ENCODE data around the gene CLASP1. TPM values are rescaled to one million over a fixed set of nuclear protein-coding genes. Genes with fewer than 3 reads are reported as not detected.
"Not testable (repeated sequence)": the region's sequence is repeated elsewhere in the genome, so short reads cannot be mapped to it uniquely, and the experiment has no call there.

The CLASP1 gene
- 10 to 100 TPM; 62.3 to 76.1 TPM for total RNA-seq

GRCh38 chr2:121649149-121649595, at the start of gene CLASP1:
TSS of gene CLASP1 (minus strand) at chr2:121649462. CDS start at chr2:121605895, 43,567 bp downstream.
- no peaks in the 10 kb centered on the region for H3K27me3 Mint-ChIP-seq
- H3K4me3 Mint-ChIP-seq, result peak within 1 kb of the TSS; percentile 91
- peaks cover 36% of the 10 kb centered on the region for H3K36me3 Mint-ChIP-seq
- peaks cover 60% of the 10 kb centered on the region for H3K4me1 Mint-ChIP-seq
- H3K27ac Mint-ChIP-seq, result peak within 1 kb of the TSS; percentile 99
- CTCF ChIA-PET, result interaction anchor here (0.9 to 4.0 kb wide), 9 partner anchors 12 to 118 kb away, joined by 3 to 33 read pairs (median 4); partner anchors contain the start of genes NIFK and RNU4ATAC
- H3K9me3 Mint-ChIP-seq (ENCODE audit: low read depth), result no peaks in the 10 kb centered on the region
- ATAC-seq (peak; percentile 43), DNase-seq (no peak)

- CTCF ChIA-PET, result interaction anchor here (0.9 to 2.5 kb wide), 3 partner anchors 10 to 48 kb away, joined by 3 to 23 read pairs (median 8); partner anchors contain the start of gene CLASP1
- peak overlapping the region; percentile 99 for H3K27ac Mint-ChIP-seq
- H3K27me3 Mint-ChIP-seq, result no peaks in the 10 kb centered on the region
- DNase-seq (no peak), ATAC-seq (no peak)
- peaks cover 56% of the 10 kb centered on the region for H3K4me1 Mint-ChIP-seq
- peak overlapping the region; percentile 9 for H3K4me3 Mint-ChIP-seq
- H3K36me3 Mint-ChIP-seq, result peaks cover 3% of the 10 kb centered on the region
- no peaks in the 10 kb centered on the region for H3K9me3 Mint-ChIP-seq (ENCODE audit: low read depth)
These were observed 49.2 kb upstream of the CLASP1 start for GRCh38 chr2:121698318-121698930.

GRCh38 chr2:121697108-121697631, 47.9 kb upstream of the CLASP1 start:
- CTCF ChIA-PET, result no interaction called here
- Mint-ChIP-seq H3K9me3 (ENCODE audit: low read depth) (no peaks in the 10 kb centered on the region), H3K4me1 (peaks cover 51% of the 10 kb centered on the region), H3K36me3 (peaks cover 3% of the 10 kb centered on the region), H3K4me3 (no peak overlapping the region), H3K27ac (peak overlapping the region; percentile 49), H3K27me3 (no peaks in the 10 kb centered on the region)
- ATAC-seq (no peak), DNase-seq (no peak)

GRCh38 chr2:121696410-121696930, 47.2 kb upstream of the CLASP1 start:
- peaks cover 45% of the 10 kb centered on the region for H3K4me1 Mint-ChIP-seq
- peaks cover 3% of the 10 kb centered on the region for H3K36me3 Mint-ChIP-seq
- CTCF ChIA-PET, result no interaction called here
- ATAC-seq (no peak), DNase-seq (no peak)
- no peak overlapping the region for H3K27ac Mint-ChIP-seq
- H3K9me3 Mint-ChIP-seq (ENCODE audit: low read depth), result no peaks in the 10 kb centered on the region
- H3K27me3 Mint-ChIP-seq, result no peaks in the 10 kb centered on the region
- H3K4me3 Mint-ChIP-seq, result no peak overlapping the region

- Mint-ChIP-seq H3K36me3 (peaks cover 4% of the 10 kb centered on the region), H3K27me3 (no peaks in the 10 kb centered on the region), H3K4me3 (no peak overlapping the region), H3K4me1 (peaks cover 31% of the 10 kb centered on the region), H3K9me3 (ENCODE audit: low read depth) (no peaks in the 10 kb centered on the region), H3K27ac (no peak overlapping the region)
- no peak for ATAC-seq
- DNase-seq, result no peak
- CTCF ChIA-PET, result no interaction called here
These were observed 45.8 kb upstream of the CLASP1 start for GRCh38 chr2:121695171-121695451.

- Mint-ChIP-seq H3K4me3 (no peak overlapping the region), H3K27me3 (no peaks in the 10 kb centered on the region), H3K27ac (no peak overlapping the region), H3K9me3 (ENCODE audit: low read depth) (no peaks in the 10 kb centered on the region), H3K36me3 (peaks cover 4% of the 10 kb centered on the region), H3K4me1 (peaks cover 27% of the 10 kb centered on the region)
- CTCF ChIA-PET, result no interaction called here
- ATAC-seq (no peak), DNase-seq (no peak)
These were observed 45.3 kb upstream of the CLASP1 start for GRCh38 chr2:121694398-121695170.

GRCh38 chr2:121690572-121690971, 41.3 kb upstream of the CLASP1 start:
- not testable (repeated sequence) for H3K4me3 Mint-ChIP-seq; ATAC-seq; H3K9me3 Mint-ChIP-seq (ENCODE audit: low read depth); H3K27ac Mint-ChIP-seq; DNase-seq; H3K36me3 Mint-ChIP-seq; H3K27me3 Mint-ChIP-seq
- CTCF ChIA-PET, result interaction anchor here (1.6 kb wide), 1 partner anchor 9 kb away, joined by 7 read pairs; no protein-coding TSS in a partner anchor
- peaks cover 22% of the 10 kb centered on the region for H3K4me1 Mint-ChIP-seq

GRCh38 chr2:121690095-121690494, 40.8 kb upstream of the CLASP1 start:
- Mint-ChIP-seq H3K4me3 (no peak overlapping the region), H3K36me3 (peaks cover 5% of the 10 kb centered on the region), H3K4me1 (peaks cover 20% of the 10 kb centered on the region), H3K27ac (no peak overlapping the region), H3K9me3 (ENCODE audit: low read depth) (no peaks in the 10 kb centered on the region), H3K27me3 (no peaks in the 10 kb centered on the region)
- CTCF ChIA-PET, result interaction anchor here (1.6 kb wide), 1 partner anchor 10 kb away, joined by 7 read pairs; no protein-coding TSS in a partner anchor
- no peak for DNase-seq
- no peak for ATAC-seq

DNA sequence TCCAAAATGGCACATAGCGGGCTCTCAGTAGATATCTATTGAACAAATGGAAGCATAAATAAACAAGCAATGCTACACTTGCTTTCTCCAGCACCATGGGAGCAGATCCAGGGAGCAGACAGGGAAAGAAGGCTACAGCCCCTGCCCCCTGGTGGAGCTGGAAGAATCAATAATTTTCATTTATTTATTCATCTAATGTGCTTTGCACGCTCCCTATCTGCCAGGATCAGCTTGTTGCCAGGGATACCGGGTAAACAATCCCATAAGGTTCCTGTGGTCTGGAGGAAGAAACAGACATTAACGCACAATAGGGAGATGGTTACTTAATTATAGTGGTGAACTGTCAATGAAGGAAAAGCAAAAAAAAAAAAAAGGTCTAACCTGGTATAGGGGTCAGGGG, 40.1 kb upstream of the CLASP1 start:
- ATAC-seq, result no peak
- peaks cover 7% of the 10 kb centered on the region for H3K36me3 Mint-ChIP-seq
- H3K27me3 Mint-ChIP-seq, result no peaks in the 10 kb centered on the region
- no peak overlapping the region for H3K4me3 Mint-ChIP-seq
- H3K4me1 Mint-ChIP-seq, result peaks cover 17% of the 10 kb centered on the region
- no peaks in the 10 kb centered on the region for H3K9me3 Mint-ChIP-seq (ENCODE audit: low read depth)
- no peak overlapping the region for H3K27ac Mint-ChIP-seq
- CTCF ChIA-PET, result interaction anchor here (1.6 kb wide), 1 partner anchor 11 kb away, joined by 7 read pairs; no protein-coding TSS in a partner anchor
- no peak for DNase-seq

GRCh38 chr2:121688820-121689219, 39.6 kb upstream of the CLASP1 start:
- CTCF ChIA-PET, result interaction anchor here (1.4 to 1.6 kb wide), 2 partner anchors 10 to 11 kb away, joined by 3 to 7 read pairs; no protein-coding TSS in a partner anchor
- DNase-seq (no peak), ATAC-seq (peak; percentile 55)
- Mint-ChIP-seq H3K27me3 (no peaks in the 10 kb centered on the region), H3K4me1 (peaks cover 17% of the 10 kb centered on the region), H3K4me3 (no peak overlapping the region), H3K36me3 (peaks cover 12% of the 10 kb centered on the region), H3K9me3 (ENCODE audit: low read depth) (peaks cover 5% of the 10 kb centered on the region), H3K27ac (no peak overlapping the region)

- H3K4me3 Mint-ChIP-seq, result no peak overlapping the region
- no peak for DNase-seq
- no peak overlapping the region for H3K27ac Mint-ChIP-seq
These were observed 37.6 kb upstream of the CLASP1 start for GRCh38 chr2:121686902-121687301.

DNA sequence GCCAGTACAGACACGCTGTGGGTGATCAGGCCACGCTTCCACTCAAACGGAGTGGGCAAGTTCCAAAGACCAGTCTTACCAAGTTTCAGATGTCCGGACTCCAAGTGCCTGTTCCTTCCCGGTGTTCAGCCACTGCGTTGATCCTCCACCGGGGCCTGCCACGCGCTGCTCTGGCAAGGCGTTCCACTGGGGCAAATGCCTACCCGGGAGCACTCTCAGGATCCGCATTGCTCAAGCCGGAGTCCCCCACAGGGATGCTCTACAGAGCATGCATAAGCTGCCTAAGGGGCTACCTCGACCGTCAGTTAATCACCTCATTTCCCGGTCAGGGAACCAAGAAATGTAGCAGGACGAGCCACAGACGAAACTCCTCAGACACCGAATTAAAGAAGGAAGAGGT, 37.0 kb upstream of the CLASP1 start:
- H3K27me3 Mint-ChIP-seq, result no peaks in the 10 kb centered on the region
- peaks cover 26% of the 10 kb centered on the region for H3K36me3 Mint-ChIP-seq
- no peak overlapping the region for H3K27ac Mint-ChIP-seq
- H3K4me3 Mint-ChIP-seq, result no peak overlapping the region
- CTCF ChIA-PET, result no interaction called here
- no peak for ATAC-seq
- DNase-seq, result no peak
- peaks cover 22% of the 10 kb centered on the region for H3K9me3 Mint-ChIP-seq (ENCODE audit: low read depth)
- peaks cover 17% of the 10 kb centered on the region for H3K4me1 Mint-ChIP-seq

More at GRCh38 chr2:121686902-121687301, 37.6 kb upstream of the CLASP1 start:
- Mint-ChIP-seq H3K4me1 (peaks cover 17% of the 10 kb centered on the region), H3K9me3 (ENCODE audit: low read depth) (peaks cover 16% of the 10 kb centered on the region), H3K36me3 (peaks cover 22% of the 10 kb centered on the region), H3K27me3 (no peaks in the 10 kb centered on the region)
- CTCF ChIA-PET, result no interaction called here
- ATAC-seq, result no peak
